GM19455 (cell line): Measurements from ENCODE around the gene CACNA1S.

Source experiments
- ATAC-seq: cut with Tn5 transposase; IDR thresholded peaks from one replicate; pipeline ENCODE4 v1.9.1; 2021; ENCODE audit not compliant: unreplicated experiment

CACNA1S gene

GRCh38 chr1:201119206-201120197 lies 7.3 kb upstream of the CACNA1S start:
- no peak for ATAC-seq

GRCh38 chr1:201116091-201116490 lies 3.9 kb upstream of the CACNA1S start:
- ATAC-seq: no peak

- ATAC-seq: no peak
Observed at GRCh38 chr1:201115390-201115937, 3.2 kb upstream of the CACNA1S start.

- ATAC-seq: peak; percentile 87
Observed at GRCh38 chr1:201114245-201115131, 2.3 kb upstream of the CACNA1S start.

GRCh38 chr1:201113451-201114244 lies 1.4 kb upstream of the CACNA1S start:
- no peak for ATAC-seq

- ATAC-seq: no peak
Observed at GRCh38 chr1:201112926-201113325, 700 bp upstream of the CACNA1S start.

GRCh38 chr1:201111672-201112071 lies 554 bp downstream of the CACNA1S start:
- ATAC-seq: no peak

GRCh38 chr1:201111156-201111555 lies 1.1 kb downstream of the CACNA1S start:
- ATAC-seq: no peak

GRCh38 chr1:201110616-201111015 lies 1.6 kb downstream of the CACNA1S start:
- no peak for ATAC-seq

- ATAC-seq: no peak
Observed at GRCh38 chr1:201110138-201110537, 2.1 kb downstream of the CACNA1S start.

- ATAC-seq: no peak
Observed at GRCh38 chr1:201109651-201110050, 2.6 kb downstream of the CACNA1S start.

- no peak for ATAC-seq
Observed at GRCh38 chr1:201108614-201109013, 3.6 kb downstream of the CACNA1S start.

GRCh38 chr1:201105688-201106087 lies 6.5 kb downstream of the CACNA1S start:
- ATAC-seq: no peak

- no peak for ATAC-seq
Observed at GRCh38 chr1:201104141-201104540, 8.1 kb downstream of the CACNA1S start.

GRCh38 chr1:201103666-201104065 lies 8.6 kb downstream of the CACNA1S start:
- ATAC-seq: no peak

GRCh38 chr1:201100169-201100930 lies 11.9 kb downstream of the CACNA1S start:
- no peak for ATAC-seq

- no peak for ATAC-seq
Observed at GRCh38 chr1:201098992-201099677, 13.1 kb downstream of the CACNA1S start.

- ATAC-seq: no peak
Observed at GRCh38 chr1:201096977-201097856, 15.0 kb downstream of the CACNA1S start.
